Endodermal cell (in vitro differentiated cells): ENCODE results near the gene REPS2. TPM values are rescaled to one million over a fixed set of nuclear protein-coding genes. Genes with fewer than 3 reads are reported as not detected.

Experiments
- DNase-seq: peaks from one replicate; pipeline ENCODE4 v3.0.0-alpha.2; 2017
- H3K27ac ChIP-seq: 2 replicates; pipeline ENCODE4 v1.5.1; 2013; ENCODE audit warnings: mild to moderate bottlenecking, low read depth, low read length, moderate library complexity
- H3K27me3 ChIP-seq: 2 replicates; pipeline ENCODE4 v1.6.1; 2013; ENCODE audit warnings: mild to moderate bottlenecking, low read length, moderate library complexity; ENCODE audit not compliant: insufficient read depth, control insufficient read depth, poor library complexity, severe bottlenecking
- H3K36me3 ChIP-seq: 2 replicates; pipeline ENCODE4 v1.7.0; 2013; ENCODE audit warnings: mild to moderate bottlenecking, low read length, moderate library complexity; ENCODE audit not compliant: control insufficient read depth, insufficient read depth
- H3K4me1 ChIP-seq: one replicate; pipeline ENCODE4 v1.7.0; 2013; ENCODE audit warnings: low read length; ENCODE audit not compliant: control insufficient read depth, insufficient read depth
- H3K4me3 ChIP-seq: 2 replicates; pipeline ENCODE4 v1.5.1; 2013; ENCODE audit warnings: mild to moderate bottlenecking, low read length, moderate library complexity
- H3K9ac ChIP-seq: 2 replicates; pipeline ENCODE4 v1.6.1; 2013; ENCODE audit warnings: mild to moderate bottlenecking, low read length, moderate library complexity; ENCODE audit not compliant: poor library complexity, severe bottlenecking; ENCODE audit errors: extremely low read depth
- H3K9me3 ChIP-seq: 2 replicates; pipeline ENCODE4 v1.6.1; 2013; ENCODE audit warnings: mild to moderate bottlenecking, low read length, moderate library complexity; ENCODE audit not compliant: control insufficient read depth
- H3K27ac Mint-ChIP-seq: 2 replicates; pipeline ENCODE4 v1.8.0; 2020; ENCODE audit warnings: mixed read lengths
- H3K27me3 Mint-ChIP-seq: 2 replicates; pipeline ENCODE4 v1.8.0; 2021; ENCODE audit warnings: mild to moderate bottlenecking, mixed read lengths; ENCODE audit not compliant: insufficient read depth
- H3K36me3 Mint-ChIP-seq: 2 replicates; pipeline ENCODE4 v1.8.0; 2020; ENCODE audit warnings: low read depth, mixed read lengths
- H3K4me1 Mint-ChIP-seq: 2 replicates; pipeline ENCODE4 v1.8.0; 2020; ENCODE audit warnings: mixed read lengths
- H3K4me3 Mint-ChIP-seq: 2 replicates; pipeline ENCODE4 v1.8.0; 2020; ENCODE audit warnings: mild to moderate bottlenecking, moderate library complexity, mixed read lengths
- H3K9me3 Mint-ChIP-seq: 2 replicates; pipeline ENCODE4 v1.8.0; 2020; ENCODE audit warnings: mild to moderate bottlenecking, mixed read lengths
- CTCF ChIP-seq: fragments of 200-600 bp; sonication (generic); conservative IDR thresholded peaks from 2 replicates; pipeline ENCODE4 v1.5.0; 2021; ENCODE audit warnings: antibody characterized with exemption, mild to moderate bottlenecking
- WGBS, 2 experiments: methylation state at CpG; one replicate each; pipeline versions ENCODE4 v1.1.5 to v1.1.7; 2013; ENCODE audit warnings: missing lambda C conversion rate in 2 of 2, mixed read lengths in 1 of 2; ENCODE audit not compliant: insufficient coverage in 1 of 2, insufficient read length in 1 of 2; 5-methylcytosine and 5-hydroxymethylcytosine counted together
- total RNA-seq, 2 donors: library from RNA; stranded (reverse); fragmentation: NEBNext Ultra II Directional in 1 of 2; extraction: Animal tissue kit (Norgen Biotek cat#: 25700) in 1 of 2; gene quantifications; 2 replicates in 1 of 2; 3 replicates in 1 of 2; pipeline ENCODE4 v1.2.1, GENCODE V29; 2021

Gene REPS2
- total RNA-seq, 2 donors from 2014 or later, result 4.3 to 16.6 TPM

GRCh38 chrX:17077361-17077760 is 130.9 kb downstream of the REPS2 start:
- H3K27ac Mint-ChIP-seq, result no peak overlapping the region
- no peaks in the 10 kb centered on the region for H3K9me3 Mint-ChIP-seq
- no peak for DNase-seq
- H3K36me3 Mint-ChIP-seq, result no peaks in the 10 kb centered on the region
- H3K27me3 Mint-ChIP-seq, result no peaks in the 10 kb centered on the region
- no peak overlapping the region for H3K4me3 ChIP-seq
- TF ChIP-seq CTCF, result no peak
- H3K4me3 Mint-ChIP-seq, result no peak overlapping the region
- no peaks in the 10 kb centered on the region for H3K9me3 ChIP-seq
- H3K27me3 ChIP-seq, result no peaks in the 10 kb centered on the region
- no peaks in the 10 kb centered on the region for H3K36me3 ChIP-seq
- WGBS, 2 experiments, result 93% methylated on average over 5 of the region's 6 CpGs; no CpG with 5 or more reads in 1 of the 2 experiments
- H3K9ac ChIP-seq, result no peak overlapping the region
- no peaks in the 10 kb centered on the region for H3K4me1 Mint-ChIP-seq
- H3K27ac ChIP-seq, result no peak overlapping the region
- H3K4me1 ChIP-seq, result no peaks in the 10 kb centered on the region

GRCh38 chrX:17078031-17078720 is 131.7 kb downstream of the REPS2 start:
- no peak overlapping the region for H3K4me3 Mint-ChIP-seq
- no peaks in the 10 kb centered on the region for H3K9me3 Mint-ChIP-seq
- no peaks in the 10 kb centered on the region for H3K27me3 Mint-ChIP-seq
- no peak for DNase-seq
- Histone ChIP-seq H3K9me3 (no peaks in the 10 kb centered on the region), H3K9ac (no peak overlapping the region), H3K4me1 (no peaks in the 10 kb centered on the region), H3K4me3 (no peak overlapping the region), H3K27me3 (no peaks in the 10 kb centered on the region), H3K27ac (no peak overlapping the region), H3K36me3 (no peaks in the 10 kb centered on the region)
- H3K36me3 Mint-ChIP-seq, result no peaks in the 10 kb centered on the region
- H3K4me1 Mint-ChIP-seq, result no peaks in the 10 kb centered on the region
- 96% methylated on average over 3 of the region's 3 CpGs; no CpG with 5 or more reads in 1 of the 2 experiments for WGBS, 2 experiments
- no peak for TF ChIP-seq CTCF
- H3K27ac Mint-ChIP-seq, result no peak overlapping the region

GRCh38 chrX:17081511-17081910 is 135.1 kb downstream of the REPS2 start:
- Mint-ChIP-seq H3K9me3 (no peaks in the 10 kb centered on the region), H3K4me3 (no peak overlapping the region), H3K27ac (no peak overlapping the region), H3K36me3 (no peaks in the 10 kb centered on the region), H3K27me3 (no peaks in the 10 kb centered on the region), H3K4me1 (no peaks in the 10 kb centered on the region)
- Histone ChIP-seq H3K36me3 (no peaks in the 10 kb centered on the region), H3K4me1 (no peaks in the 10 kb centered on the region), H3K9me3 (no peaks in the 10 kb centered on the region), H3K9ac (no peak overlapping the region), H3K27me3 (no peaks in the 10 kb centered on the region), H3K4me3 (no peak overlapping the region), H3K27ac (no peak overlapping the region)
- TF ChIP-seq CTCF, result no peak
- 92% methylated on average over 2 to 3 of the region's 3 CpGs for WGBS, 2 experiments
- no peak for DNase-seq
